SJSA1 (cell line): ENCODE results near the gene ARL2. TPM values are rescaled to one million over a fixed set of nuclear protein-coding genes. Genes with fewer than 3 reads are reported as not detected.

Source experiments
- DNase-seq, 2 experiments: peaks; one replicate each; pipeline ENCODE4 v3.0.0-alpha.2; 2015 to 2020; ENCODE audit warnings: low spot score in 2 of 2, low read depth in 1 of 2
- H3K27ac ChIP-seq: fragments of 250-450 bp; sonication (Bioruptor Pico); 2 replicates; pipeline ENCODE4 v1.5.1; 2020; ENCODE audit warnings: mild to moderate bottlenecking, moderate library complexity
- H3K27me3 ChIP-seq: fragments of 250-450 bp; sonication (Bioruptor Pico); replicated peaks from 2 replicates; pipeline ENCODE4 v1.5.1; 2020; ENCODE audit warnings: mild to moderate bottlenecking, moderate library complexity
- H3K36me3 ChIP-seq: fragments of 250-450 bp; sonication (Bioruptor Pico); 2 replicates; pipeline ENCODE4 v1.5.1; 2020; ENCODE audit warnings: mild to moderate bottlenecking
- H3K4me1 ChIP-seq: fragments of 250-450 bp; sonication (Bioruptor Pico); replicated peaks from 2 replicates; pipeline ENCODE4 v1.6.1; 2021; ENCODE audit warnings: mild to moderate bottlenecking
- H3K4me3 ChIP-seq: fragments of 250-450 bp; sonication (Bioruptor Pico); 2 replicates; pipeline ENCODE4 v1.5.1; 2020; ENCODE audit warnings: mild to moderate bottlenecking
- H3K9me3 ChIP-seq: fragments of 250-450 bp; sonication (Bioruptor Pico); replicated peaks from 2 replicates; pipeline ENCODE4 v1.5.1; 2020; ENCODE audit warnings: mild to moderate bottlenecking
- total RNA-seq: library from RNA; depleted of rRNA; stranded (reverse); fragments of >200 nt; shearing (Covaris generic); gene quantifications from 2 replicates; pipeline ENCODE4 v1.2.3, GENCODE V29; 2014; rRNA removed

ARL2 gene
- total RNA-seq, 1 experiment from 2014 or later = 222 TPM

DNA sequence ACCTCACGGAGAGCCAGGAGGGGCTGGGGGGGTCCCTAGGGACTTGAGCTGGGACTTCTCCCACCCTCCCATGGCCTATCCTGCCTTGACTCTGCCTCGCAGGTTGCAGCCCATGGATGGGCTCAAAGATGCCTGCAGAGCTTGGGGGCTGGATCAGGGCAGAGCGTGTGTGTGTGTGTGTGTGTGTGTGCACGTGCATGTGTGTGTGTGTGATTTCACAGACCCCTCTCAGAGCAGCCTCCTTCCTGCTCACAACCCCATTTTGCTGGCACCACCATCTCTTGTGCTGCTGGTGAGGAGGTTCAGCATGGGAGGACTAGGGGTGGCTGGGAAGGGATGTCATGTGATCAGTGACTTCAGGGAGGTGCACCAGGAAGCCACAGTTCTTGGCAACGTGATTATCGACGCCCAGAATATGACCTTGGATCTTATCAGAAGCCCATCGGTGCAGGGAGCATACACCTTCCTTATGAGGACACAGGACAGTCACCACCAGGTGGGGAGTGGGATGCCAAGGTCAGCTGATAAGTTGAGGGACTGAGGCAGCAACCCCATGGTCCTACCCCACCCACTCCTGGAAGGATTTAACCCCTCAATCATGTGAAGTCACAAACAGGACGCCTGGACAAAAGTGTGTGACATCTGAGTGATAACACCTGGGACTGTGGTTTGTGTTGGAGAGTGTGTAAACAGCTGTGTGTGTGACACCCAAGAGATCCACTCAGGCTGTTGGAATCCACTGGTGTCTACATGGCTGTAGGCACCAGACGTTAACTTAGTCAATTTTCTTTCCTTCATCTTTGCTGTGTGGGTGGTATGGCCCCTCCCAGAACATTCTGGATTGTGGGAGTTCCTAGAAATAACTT is 46.2 kb downstream of the ARL2 start:
- Histone ChIP-seq H3K27me3 (no peaks in the 10 kb centered on the region; the same call in 1 of the 2 replicates), H3K36me3 (no peaks in the 10 kb centered on the region), H3K9me3 (no peaks in the 10 kb centered on the region; the same call in 1 of the 2 replicates), H3K4me1 (no peaks in the 10 kb centered on the region), H3K27ac (no peak overlapping the region), H3K4me3 (no peak overlapping the region)
- no peak for DNase-seq

DNA sequence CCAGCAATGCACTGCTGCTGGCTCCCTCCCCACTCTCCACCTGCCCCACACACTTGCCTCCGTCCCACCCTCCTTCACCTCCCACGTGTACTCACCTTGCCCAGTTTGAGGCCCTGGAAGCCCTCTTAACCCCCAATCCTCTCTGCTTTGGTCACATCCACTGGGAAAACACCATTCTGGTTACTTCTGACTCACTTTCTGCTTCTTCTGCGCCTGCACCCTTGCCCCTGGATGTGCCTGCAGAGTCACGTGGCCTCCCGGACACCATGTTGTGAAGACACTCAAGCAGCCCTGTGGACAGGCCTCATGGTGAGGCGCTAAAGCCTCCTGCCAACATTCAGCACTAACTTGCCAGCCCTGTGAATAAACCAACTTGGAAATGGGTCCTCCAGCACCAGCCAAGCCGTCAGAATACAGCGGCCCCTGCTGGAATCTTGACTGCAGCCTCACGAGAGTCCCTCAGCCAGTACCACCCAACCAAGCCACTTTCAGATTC is 47.0 kb downstream of the ARL2 start:
- Histone ChIP-seq H3K27ac (no peak overlapping the region), H3K4me3 (no peak overlapping the region), H3K27me3 (no peaks in the 10 kb centered on the region; the same call in 1 of the 2 replicates), H3K4me1 (no peaks in the 10 kb centered on the region), H3K36me3 (no peaks in the 10 kb centered on the region), H3K9me3 (no peaks in the 10 kb centered on the region; the same call in 1 of the 2 replicates)
- no peak for DNase-seq

GRCh38 chr11:65063532-65063931 is 49.6 kb downstream of the ARL2 start:
- H3K9me3 ChIP-seq = no peaks in the 10 kb centered on the region; the same call in 1 of the 2 replicates
- H3K4me1 ChIP-seq = no peaks in the 10 kb centered on the region
- H3K27ac ChIP-seq = no peak overlapping the region
- H3K4me3 ChIP-seq = no peak overlapping the region
- DNase-seq = no peak
- H3K36me3 ChIP-seq = no peaks in the 10 kb centered on the region
- H3K27me3 ChIP-seq = no peaks in the 10 kb centered on the region; the same call in 1 of the 2 replicates

DNA sequence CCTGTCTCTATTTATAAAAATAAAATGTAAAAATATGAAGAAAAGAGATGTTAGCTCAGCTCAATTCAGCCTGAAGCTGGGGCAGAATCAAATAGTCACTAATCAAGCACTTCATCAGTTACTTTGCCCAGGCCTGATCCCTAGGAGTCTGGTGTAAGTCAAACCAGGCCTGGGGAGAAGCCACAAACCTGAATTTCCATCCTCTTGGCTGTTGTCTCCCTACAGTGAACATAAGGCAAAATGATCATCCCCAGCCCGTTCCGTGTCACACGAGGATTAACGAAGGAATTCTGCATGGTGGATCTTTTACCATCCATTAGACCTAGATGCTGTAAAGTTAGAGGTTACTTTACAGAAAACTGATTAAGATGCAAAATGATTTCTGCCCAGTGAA is 50.9 kb downstream of the ARL2 start:
- no peaks in the 10 kb centered on the region; the same call in 1 of the 2 replicates for H3K27me3 ChIP-seq
- H3K36me3 ChIP-seq = no peaks in the 10 kb centered on the region
- no peak for DNase-seq
- H3K4me3 ChIP-seq = no peak overlapping the region
- no peak overlapping the region for H3K27ac ChIP-seq
- no peaks in the 10 kb centered on the region; the same call in 1 of the 2 replicates for H3K9me3 ChIP-seq
- H3K4me1 ChIP-seq = no peaks in the 10 kb centered on the region

GRCh38 chr11:65065851-65066250 is 51.9 kb downstream of the ARL2 start:
- DNase-seq = no peak
- H3K4me1 ChIP-seq = no peaks in the 10 kb centered on the region
- no peaks in the 10 kb centered on the region for H3K9me3 ChIP-seq
- no peaks in the 10 kb centered on the region for H3K36me3 ChIP-seq
- no peak overlapping the region for H3K4me3 ChIP-seq
- no peak overlapping the region for H3K27ac ChIP-seq
- no peaks in the 10 kb centered on the region for H3K27me3 ChIP-seq

GRCh38 chr11:65066315-65066714 is 52.4 kb downstream of the ARL2 start:
- Histone ChIP-seq H3K4me3 (no peak overlapping the region), H3K27ac (no peak overlapping the region), H3K27me3 (no peaks in the 10 kb centered on the region), H3K9me3 (no peaks in the 10 kb centered on the region), H3K4me1 (no peaks in the 10 kb centered on the region), H3K36me3 (no peaks in the 10 kb centered on the region)
- no peak for DNase-seq

DNA sequence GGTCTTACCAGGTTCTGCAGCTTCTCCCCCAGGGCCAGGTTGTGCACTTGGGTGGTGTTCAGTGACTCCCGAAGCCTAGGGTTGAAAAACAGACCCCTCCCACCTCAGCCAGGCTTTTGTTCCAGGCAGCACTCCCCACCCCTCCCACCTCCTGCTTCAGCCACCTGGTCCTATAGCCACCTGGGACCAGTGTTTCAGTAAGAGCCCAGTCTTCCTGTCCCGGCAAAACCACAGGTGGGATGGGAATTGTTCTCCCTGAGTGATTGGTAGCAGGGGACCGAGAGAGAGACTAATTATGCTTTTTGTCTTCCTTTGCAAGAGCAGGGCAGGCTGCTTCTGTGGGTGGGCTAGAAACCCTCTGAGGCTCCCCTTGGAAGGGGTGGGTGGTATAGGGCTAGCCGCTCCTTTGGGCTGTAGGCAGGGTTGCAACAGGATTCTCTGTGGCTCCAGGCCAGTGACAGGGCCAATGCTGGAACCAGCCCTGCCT is 52.9 kb downstream of the ARL2 start:
- no peak overlapping the region for H3K27ac ChIP-seq
- DNase-seq = no peak

DNA sequence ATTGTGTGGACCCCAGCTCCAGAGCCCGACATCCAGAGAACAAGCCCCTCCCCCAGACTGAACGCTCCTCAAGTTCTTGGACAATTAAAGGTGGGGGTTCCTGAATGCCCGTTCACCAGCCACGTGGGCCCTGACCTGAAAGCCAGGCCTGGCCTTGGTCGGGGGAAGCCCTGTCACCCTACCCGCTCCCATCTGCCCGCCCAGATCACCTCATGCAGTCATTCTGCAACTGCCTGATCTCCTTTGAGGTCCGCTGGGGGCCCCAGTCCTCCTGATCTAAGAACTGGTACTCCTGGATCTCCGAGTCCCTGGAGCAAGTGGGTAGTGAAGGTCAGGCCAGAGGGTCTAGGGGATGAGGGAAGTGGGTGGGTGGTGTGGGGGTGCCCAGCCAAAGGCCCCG is 53.5 kb downstream of the ARL2 start:
- Histone ChIP-seq H3K9me3 (no peaks in the 10 kb centered on the region), H3K4me3 (no peak overlapping the region), H3K27me3 (no peaks in the 10 kb centered on the region), H3K36me3 (no peaks in the 10 kb centered on the region), H3K27ac (no peak overlapping the region), H3K4me1 (no peaks in the 10 kb centered on the region)
- no peak for DNase-seq

More for the DNA sequence above, 52.9 kb downstream of the ARL2 start:
- H3K4me1 ChIP-seq = no peaks in the 10 kb centered on the region
- no peak overlapping the region for H3K4me3 ChIP-seq
- no peaks in the 10 kb centered on the region for H3K9me3 ChIP-seq
- no peaks in the 10 kb centered on the region for H3K36me3 ChIP-seq
- no peaks in the 10 kb centered on the region for H3K27me3 ChIP-seq

DNA sequence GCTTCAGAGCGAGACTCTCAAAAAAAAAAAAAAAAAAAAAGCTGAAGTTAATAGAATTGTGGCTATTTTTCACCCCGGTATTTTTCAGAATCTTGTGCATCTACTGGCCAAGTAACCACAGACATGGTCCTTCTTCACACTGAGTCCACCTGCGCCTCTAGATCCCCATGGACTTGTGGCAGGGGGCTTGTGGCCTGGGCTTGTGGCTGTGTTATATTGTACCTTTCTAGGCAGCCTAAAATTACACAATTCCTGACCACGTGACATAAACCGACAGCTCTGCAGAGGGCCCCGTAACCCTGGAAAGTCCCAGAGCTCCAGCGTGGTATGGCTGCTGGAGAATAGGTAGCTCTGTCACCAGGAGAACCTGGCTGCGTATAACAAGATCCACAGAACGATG is 55.3 kb downstream of the ARL2 start:
- DNase-seq = no peak

More for the DNA sequence above, 55.3 kb downstream of the ARL2 start:
- no peaks in the 10 kb centered on the region for H3K4me1 ChIP-seq
- H3K27me3 ChIP-seq = no peaks in the 10 kb centered on the region
- no peak overlapping the region for H3K27ac ChIP-seq
- H3K9me3 ChIP-seq = no peaks in the 10 kb centered on the region
- H3K4me3 ChIP-seq = no peak overlapping the region
- H3K36me3 ChIP-seq = no peaks in the 10 kb centered on the region

Other genes with a start within 250 kb of the ARL2 start
- gene SF1, start 235.6 kb upstream of the ARL2 start, total RNA-seq = 154 and 170 TPM in 2 replicates
- gene MAP4K2, start 210.9 kb upstream of the ARL2 start, total RNA-seq = 19.2 and 22.9 TPM in 2 replicates
- gene MEN1, start 203.6 kb upstream of the ARL2 start, total RNA-seq = 13.8 and 22.0 TPM in 2 replicates
- gene CDC42BPG, start 169.5 kb upstream of the ARL2 start, total RNA-seq = 0.03 TPM in 1 of 2 replicates, not detected in the other
- 75.2 and 85.7 TPM in 2 replicates for gene EHD1, start 135.5 kb upstream of the ARL2 start, total RNA-seq
- 22.5 and 23.2 TPM in 2 replicates for gene ATG2A, start 97.0 kb upstream of the ARL2 start, total RNA-seq
- gene PPP2R5B, start 89.5 kb upstream of the ARL2 start, total RNA-seq = 20.6 and 30.6 TPM in 2 replicates
- not detected in 2 replicates for gene GPHA2, start 78.3 kb upstream of the ARL2 start, total RNA-seq
- not detected in 2 replicates for gene MAJIN, start 42.1 kb upstream of the ARL2 start, total RNA-seq
- gene BATF2, start 17.2 kb upstream of the ARL2 start, total RNA-seq = not detected in 2 replicates
- 35.3 and 36.9 TPM in 2 replicates for gene SNX15, start 13.3 kb downstream of the ARL2 start, total RNA-seq
- gene SAC3D1, start 27.1 kb downstream of the ARL2 start, total RNA-seq = 35.8 and 69.9 TPM in 2 replicates
- gene NAALADL1, start 44.4 kb downstream of the ARL2 start, total RNA-seq = not detected in 2 replicates
- gene CDCA5, start 69.9 kb downstream of the ARL2 start, total RNA-seq = 90.2 and 124 TPM in 2 replicates
- 63.7 and 91.9 TPM in 2 replicates for gene ZFPL1, start 70.1 kb downstream of the ARL2 start, total RNA-seq
- 387 and 508 TPM in 2 replicates for gene VPS51, start 82.1 kb downstream of the ARL2 start, total RNA-seq
- 1.5 and 2.4 TPM in 2 replicates for gene TM7SF2, start 97.7 kb downstream of the ARL2 start, total RNA-seq
- gene ZNHIT2, start 103.5 kb downstream of the ARL2 start, total RNA-seq = 22.8 and 42.1 TPM in 2 replicates
- 672 and 1,078 TPM in 2 replicates for gene FAU, start 108.0 kb downstream of the ARL2 start, total RNA-seq
- gene MRPL49, start 108.2 kb downstream of the ARL2 start, total RNA-seq = 113 and 138 TPM in 2 replicates
- 15.6 and 20.2 TPM in 2 replicates for gene SYVN1, start 120.4 kb downstream of the ARL2 start, total RNA-seq
- not detected in 2 replicates for gene SPDYC, start 156.1 kb downstream of the ARL2 start, total RNA-seq
- 120 and 177 TPM in 2 replicates for gene CAPN1, start 167.8 kb downstream of the ARL2 start, total RNA-seq
- 26.8 and 44.2 TPM in 2 replicates for gene POLA2, start 247.8 kb downstream of the ARL2 start, total RNA-seq